Panc1 (cell line): ENCODE measurements around the gene LDLRAD4. TPM values are rescaled to one million over a fixed set of nuclear protein-coding genes. Genes with fewer than 3 reads are reported as not detected.

ENCODE experiments used
- ATAC-seq: fragments of 200-7000 bp; cut with Tn5 transposase; 2 replicates; pipeline ENCODE4 v1.9.1; 2020; ENCODE audit warnings: mild to moderate bottlenecking, moderate library complexity
- BruUV-seq: library from RNA; stranded (reverse); fragments of 400-500 nt; replicated peaks from 2 replicates; lab custom pipeline; 2021; lab: Mats Ljungman, UMichigan
- CTCF ChIA-PET: fragments of 300-600 bp; sonication (Branson Sonifier 250); formaldehyde crosslinking; loops from one replicate; lab custom pipeline; 2022; ENCODE audit warnings: antibody characterized with exemption; lab: Charles Lee
- POLR2A ChIA-PET: fragments of 300-600 bp; sonication (Branson Sonifier 250); formaldehyde crosslinking; loops from one replicate; lab custom pipeline; 2022; ENCODE audit warnings: antibody characterized with exemption; lab: Charles Lee
- DNase-seq: peaks from one replicate; pipeline ENCODE4 v3.0.0-alpha.2; 2010; ENCODE audit warnings: low read depth, low spot score
- H3K27ac ChIP-seq: 2 replicates; pipeline ENCODE4 v1.5.1; 2011; ENCODE audit warnings: mild to moderate bottlenecking, low read length, inconsistent platforms
- H3K27me3 ChIP-seq: fragments of 200-500 bp; sonication (Bioruptor generic); 2 replicates; pipeline ENCODE4 v1.6.0; 2014; ENCODE audit warnings: low read length, inconsistent platforms; ENCODE audit not compliant: control insufficient read depth, insufficient read depth
- H3K36me3 ChIP-seq: fragments of 200-500 bp; sonication (Bioruptor generic); 2 replicates; pipeline ENCODE4 v1.5.1; 2014; ENCODE audit warnings: inconsistent platforms, mild to moderate bottlenecking, low read length, moderate library complexity; ENCODE audit not compliant: control insufficient read depth, insufficient read depth
- H3K4me1 ChIP-seq: 2 replicates; pipeline ENCODE4 v1.5.1; 2011; ENCODE audit warnings: inconsistent platforms, mild to moderate bottlenecking, low read length, moderate library complexity; ENCODE audit not compliant: control insufficient read depth, insufficient read depth
- H3K4me3 ChIP-seq, 2 experiments: 2 replicates each; pipeline ENCODE4 v1.5.1; 2011 to 2012; ENCODE audit warnings: low read depth in 2 of 2, low read length in 2 of 2, mild to moderate bottlenecking in 2 of 2, inconsistent platforms in 1 of 2, moderate library complexity in 1 of 2
- H3K9me3 ChIP-seq: fragments of 200-500 bp; sonication (Bioruptor generic); 2 replicates; pipeline ENCODE4 v1.5.1; 2014; ENCODE audit warnings: low read depth, mild to moderate bottlenecking, inconsistent platforms, low read length, moderate library complexity; ENCODE audit not compliant: control insufficient read depth, insufficient read depth
- CTCF ChIP-seq: fragments of 450-650 bp; IDR thresholded peaks from 2 replicates; pipeline ENCODE4 v1.5.1; 2017; ENCODE audit warnings: mild to moderate bottlenecking
- POLR2AphosphoS5 ChIP-seq: IDR thresholded peaks from 2 replicates; pipeline ENCODE4 v1.6.1; 2012; ENCODE audit warnings: mild to moderate bottlenecking, low read depth, low read length, moderate library complexity
- SIN3A ChIP-seq: IDR thresholded peaks from 2 replicates; pipeline ENCODE4 v1.6.1; 2012; ENCODE audit warnings: low read depth, mild to moderate bottlenecking, low read length, moderate library complexity, borderline replicate concordance; ENCODE audit not compliant: insufficient read depth
- TCF7L2 ChIP-seq: IDR thresholded peaks from 2 replicates; pipeline ENCODE4 v1.6.1; 2011; ENCODE audit warnings: mild to moderate bottlenecking, low read depth, low read length, inconsistent platforms
- in situ Hi-C: cut with HindIII; loops from 2 replicates; pipeline ENCODE4 v1.10.0; 2016; ENCODE audit warnings: low sequenced_read_pairs, low pct_unique_long_range_greater_than_20kb
- intact Hi-C: fragments of 100-400 bp; cut with micrococcal nuclease; formaldehyde crosslinking; loops from one replicate; pipeline ENCODE4 v1.10.0; 2022; ENCODE audit not compliant: unreplicated experiment
- total RNA-seq: library from RNA; stranded (reverse); gene quantifications from one replicate; pipeline ENCODE4 v1.2.1, GENCODE V29; 2021; ENCODE audit not compliant: unreplicated experiment
- TF ChIP-seq, protein P1 (sequence below), 2 experiments: IDR thresholded peaks; 2 replicates each; pipeline ENCODE4 v1.6.1; 2011 to 2012; ENCODE audit warnings: low read depth in 2 of 2, control low read depth in 1 of 2, low read length in 1 of 2, mild to moderate bottlenecking in 1 of 2, moderate library complexity in 1 of 2; ENCODE audit not compliant: insufficient read depth in 1 of 2

Gene LDLRAD4
- total RNA-seq, 1 experiment from 2014 or later: 0.28 TPM

GRCh38 chr18:13496691-13497281, 278.2 kb downstream of the LDLRAD4 start:
- H3K4me3 ChIP-seq: no peak overlapping the region
- no peaks in the 10 kb centered on the region for H3K36me3 ChIP-seq
- DNase-seq: no peak
- in situ Hi-C loops: no loop called here
- no peak for ATAC-seq
- BruUV-seq: no TSS peak
- no peak overlapping the region for H3K27ac ChIP-seq
- H3K27me3 ChIP-seq: peaks cover 10% of the 10 kb centered on the region
- ChIA-PET CTCF (no interaction called here), POLR2A (interaction anchor here (0.7 kb wide), 1 partner anchor 154 kb away, joined by 5 read pairs; no protein-coding TSS in a partner anchor)
- H3K9me3 ChIP-seq: no peaks in the 10 kb centered on the region
- TF ChIP-seq SIN3A: no peak
- TF ChIP-seq, protein P1, sequence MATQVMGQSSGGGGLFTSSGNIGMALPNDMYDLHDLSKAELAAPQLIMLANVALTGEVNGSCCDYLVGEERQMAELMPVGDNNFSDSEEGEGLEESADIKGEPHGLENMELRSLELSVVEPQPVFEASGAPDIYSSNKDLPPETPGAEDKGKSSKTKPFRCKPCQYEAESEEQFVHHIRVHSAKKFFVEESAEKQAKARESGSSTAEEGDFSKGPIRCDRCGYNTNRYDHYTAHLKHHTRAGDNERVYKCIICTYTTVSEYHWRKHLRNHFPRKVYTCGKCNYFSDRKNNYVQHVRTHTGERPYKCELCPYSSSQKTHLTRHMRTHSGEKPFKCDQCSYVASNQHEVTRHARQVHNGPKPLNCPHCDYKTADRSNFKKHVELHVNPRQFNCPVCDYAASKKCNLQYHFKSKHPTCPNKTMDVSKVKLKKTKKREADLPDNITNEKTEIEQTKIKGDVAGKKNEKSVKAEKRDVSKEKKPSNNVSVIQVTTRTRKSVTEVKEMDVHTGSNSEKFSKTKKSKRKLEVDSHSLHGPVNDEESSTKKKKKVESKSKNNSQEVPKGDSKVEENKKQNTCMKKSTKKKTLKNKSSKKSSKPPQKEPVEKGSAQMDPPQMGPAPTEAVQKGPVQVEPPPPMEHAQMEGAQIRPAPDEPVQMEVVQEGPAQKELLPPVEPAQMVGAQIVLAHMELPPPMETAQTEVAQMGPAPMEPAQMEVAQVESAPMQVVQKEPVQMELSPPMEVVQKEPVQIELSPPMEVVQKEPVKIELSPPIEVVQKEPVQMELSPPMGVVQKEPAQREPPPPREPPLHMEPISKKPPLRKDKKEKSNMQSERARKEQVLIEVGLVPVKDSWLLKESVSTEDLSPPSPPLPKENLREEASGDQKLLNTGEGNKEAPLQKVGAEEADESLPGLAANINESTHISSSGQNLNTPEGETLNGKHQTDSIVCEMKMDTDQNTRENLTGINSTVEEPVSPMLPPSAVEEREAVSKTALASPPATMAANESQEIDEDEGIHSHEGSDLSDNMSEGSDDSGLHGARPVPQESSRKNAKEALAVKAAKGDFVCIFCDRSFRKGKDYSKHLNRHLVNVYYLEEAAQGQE (IDR thresholded peaks at IDR 0.05; ENCODE audit: insufficient read depth in 1 of 2, low read depth in 2 of 2, low read length in 1 of 2): no peak
- TF ChIP-seq CTCF: no peak
- no peak for TF ChIP-seq TCF7L2
- no peak for TF ChIP-seq POLR2AphosphoS5
- no peaks in the 10 kb centered on the region for H3K4me1 ChIP-seq
- intact Hi-C loops: no loop called here

DNA sequence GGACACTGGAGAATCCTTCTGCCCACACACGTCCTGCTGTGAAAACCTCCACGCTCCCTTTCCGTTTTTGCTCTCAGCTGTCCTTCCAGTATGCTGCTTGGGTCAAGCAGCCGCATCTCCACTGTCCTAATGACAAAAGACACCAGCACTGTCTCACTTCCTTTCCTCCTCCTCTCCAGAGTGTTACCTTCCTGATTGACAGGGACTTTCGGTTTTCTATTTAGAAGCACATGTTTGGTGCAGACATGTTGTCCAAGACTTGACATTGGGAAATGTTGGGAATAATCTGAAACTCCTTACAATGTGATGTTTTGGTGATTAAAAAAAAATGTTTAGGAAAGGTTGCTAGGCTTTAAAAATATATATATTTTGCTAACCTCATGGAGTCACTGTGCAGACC, 281.2 kb downstream of the LDLRAD4 start:
- no peak overlapping the region for H3K27ac ChIP-seq

More for the DNA sequence above, 281.2 kb downstream of the LDLRAD4 start:
- peaks cover 19% of the 10 kb centered on the region for H3K27me3 ChIP-seq
- in situ Hi-C loops: no loop called here
- TF ChIP-seq, protein P1 (IDR thresholded peaks at IDR 0.05; ENCODE audit: insufficient read depth in 1 of 2, low read depth in 2 of 2, low read length in 1 of 2): no peak
- TF ChIP-seq SIN3A: no peak
- no peak for TF ChIP-seq TCF7L2
- TF ChIP-seq CTCF: no peak
- TF ChIP-seq POLR2AphosphoS5: no peak
- H3K4me1 ChIP-seq: no peaks in the 10 kb centered on the region
- DNase-seq: no peak
- ATAC-seq: no peak
- H3K36me3 ChIP-seq: no peaks in the 10 kb centered on the region
- BruUV-seq: no TSS peak
- intact Hi-C loops: no loop called here
- ChIA-PET CTCF (no interaction called here), POLR2A (no interaction called here)
- no peaks in the 10 kb centered on the region for H3K9me3 ChIP-seq
- no peak overlapping the region for H3K4me3 ChIP-seq
